Posterior vena cava (tissue), 2 donors: Measurements from ENCODE around the gene DBX1. TPM values are rescaled to one million over a fixed set of nuclear protein-coding genes. Genes with fewer than 3 reads are reported as not detected.

ENCODE experiments used
- total RNA-seq, 2 donors: library from RNA; stranded (reverse); fragmentation: NEBNext Ultra II Directional; extraction: Animal tissue kit (Norgen Biotek cat#: 25700); gene quantifications; one replicate each; pipeline ENCODE4 v1.2.1, GENCODE V29; 2021
- donor health status: DM: yes; HTN: yes; CAD: no.
- donor health status: DM: yes; HTN: yes; CAD: no.

Gene DBX1
- total RNA-seq, 2 donors from 2014 or later: not detected

Other genes with a start within 250 kb of the DBX1 start
- 10 to 100 TPM; 15.7 to 21.2 TPM for gene HTATIP2, start 203.2 kb upstream of the DBX1 start, total RNA-seq
- gene PRMT3, start 227.2 kb upstream of the DBX1 start, total RNA-seq: 10 to 100 TPM; 11.8 to 13.0 TPM